H1 (cell line): ENCODE results near the gene ABHD12. TPM values are rescaled to one million over a fixed set of nuclear protein-coding genes. Genes with fewer than 3 reads are reported as not detected.

Experiments
- CTCF ChIA-PET: fragments of 300-600 bp; sonication (Branson Sonifier 250); formaldehyde crosslinking; loops from one replicate; lab custom pipeline; 2021; ENCODE audit not compliant: partially characterized antibody; lab: Charles Lee
- POLR2A ChIA-PET: fragments of 300-600 bp; sonication (Branson Sonifier 250); formaldehyde crosslinking; loops from one replicate; lab custom pipeline; 2021; ENCODE audit warnings: inconsistent platforms; ENCODE audit not compliant: partially characterized antibody; lab: Charles Lee
- DNase-seq, 2 experiments: peaks; one replicate each; pipeline versions ENCODE4 v3.0.0 to v3.0.0-alpha.2; 2010 to 2022; ENCODE audit warnings: low spot score in 2 of 2, low read depth in 1 of 2, mixed read lengths in 1 of 2
- FAIRE-seq: peaks from 2 replicates; lab custom pipeline; 2011; peaks lifted over from hg19 to GRCh38; lab: Jason Lieb, UNC
- H2AFZ ChIP-seq: 2 replicates; pipeline ENCODE4 v1.8.1; 2012; ENCODE audit warnings: low read length, inconsistent platforms
- H2AK5ac ChIP-seq: 2 replicates; pipeline ENCODE4 v1.6.1; 2013; ENCODE audit warnings: low read depth, low read length
- H2BK120ac ChIP-seq: replicated peaks from 2 replicates; pipeline ENCODE3; 2013; ENCODE audit warnings: low read depth, low read length, inconsistent platforms
- H2BK12ac ChIP-seq: 2 replicates; pipeline ENCODE4 v1.6.1; 2013; ENCODE audit warnings: low read depth, low read length
- H2BK15ac ChIP-seq: 2 replicates; pipeline ENCODE4 v1.6.1; 2013; ENCODE audit warnings: low read length
- H2BK20ac ChIP-seq: 2 replicates; pipeline ENCODE4 v1.6.1; 2013; ENCODE audit warnings: low read length
- H2BK5ac ChIP-seq: 2 replicates; pipeline ENCODE4 v1.6.1; 2013; ENCODE audit warnings: low read depth, low read length
- H3K14ac ChIP-seq: 2 replicates; pipeline ENCODE4 v1.6.1; 2013; ENCODE audit warnings: inconsistent platforms; ENCODE audit not compliant: insufficient read length
- H3K18ac ChIP-seq: 2 replicates; pipeline ENCODE4 v1.6.1; 2013; ENCODE audit warnings: low read length; ENCODE audit errors: extremely low read depth
- H3K23ac ChIP-seq: 2 replicates; pipeline ENCODE4 v1.6.1; 2013; ENCODE audit warnings: inconsistent platforms; ENCODE audit not compliant: insufficient read length
- H3K23me2 ChIP-seq: 2 replicates; pipeline ENCODE4 v1.6.1; 2013; ENCODE audit warnings: low read depth, low read length
- H3K27ac ChIP-seq: 2 replicates; pipeline ENCODE4 v1.6.1; 2011; ENCODE audit warnings: low read depth, low read length, inconsistent platforms
- H3K27me3 ChIP-seq, 4 experiments: replicated peaks in 1 of 4; 1 replicate in 1 of 4; 2 replicates in 3 of 4; pipeline versions ENCODE4 v1.6.1 to v1.8.1; 2011 to 2013; ENCODE audit warnings: low read length in 3 of 4, mild to moderate bottlenecking in 3 of 4, inconsistent platforms in 2 of 4, mixed read lengths in 2 of 4, moderate library complexity in 1 of 4; ENCODE audit not compliant: control insufficient read depth in 3 of 4, insufficient read depth in 3 of 4; ENCODE audit errors: extremely low read depth in 1 of 4
- H3K36me3 ChIP-seq, 4 experiments: 2 replicates each; pipeline versions ENCODE4 v1.6.1 to v1.8.1; 2011 to 2013; ENCODE audit warnings: mild to moderate bottlenecking in 4 of 4, low read length in 3 of 4, moderate library complexity in 2 of 4, control low read depth in 1 of 4, inconsistent platforms in 1 of 4; ENCODE audit not compliant: insufficient read depth in 4 of 4, control insufficient read depth in 2 of 4
- H3K4ac ChIP-seq: replicated peaks from 2 replicates; pipeline ENCODE3; 2013; ENCODE audit warnings: low read length, low read depth, mixed read lengths, inconsistent platforms; ENCODE audit not compliant: insufficient read length
- H3K4me1 ChIP-seq, 4 experiments: replicated peaks in 1 of 4; 1 replicate in 1 of 4; 2 replicates in 3 of 4; pipeline versions ENCODE4 v1.6.1 to v1.8.1; 2011 to 2013; ENCODE audit warnings: low read length in 3 of 4, inconsistent platforms in 2 of 4, mixed read lengths in 1 of 4; ENCODE audit not compliant: insufficient read depth in 4 of 4, control insufficient read depth in 3 of 4
- H3K4me2 ChIP-seq, 2 experiments: 2 replicates each; pipeline versions ENCODE4 v1.6.1 to v1.8.1; 2011 to 2013; ENCODE audit warnings: low read depth in 2 of 2, low read length in 2 of 2, control low read depth in 1 of 2, inconsistent platforms in 1 of 2, mild to moderate bottlenecking in 1 of 2; ENCODE audit not compliant: insufficient read depth in 1 of 2
- H3K4me3 ChIP-seq, 4 experiments: fragments of 200-600, 300-600 bp in 1 of 4; sonication (generic), shearing (Covaris generic), sonication (Bioruptor Twin) in 1 of 4; 2 replicates each; pipeline versions ENCODE4 v1.5.1 to v1.8.1; 2011 to 2016; ENCODE audit warnings: low read length in 4 of 4, low read depth in 3 of 4, control low read depth in 2 of 4, inconsistent platforms in 2 of 4, mild to moderate bottlenecking in 2 of 4, mixed read lengths in 1 of 4, moderate library complexity in 1 of 4; ENCODE audit not compliant: insufficient read depth in 2 of 4; ENCODE audit errors: extremely low read depth in 1 of 4
- H3K56ac ChIP-seq: replicated peaks from 2 replicates; pipeline ENCODE3; 2013; ENCODE audit warnings: low read depth, mild to moderate bottlenecking, mixed read lengths, low read length, inconsistent platforms; ENCODE audit not compliant: insufficient read length
- H3K79me1 ChIP-seq: 2 replicates; pipeline ENCODE4 v1.6.1; 2013; ENCODE audit warnings: low read depth, low read length, control low read depth
- H3K79me2 ChIP-seq, 2 experiments: 2 replicates each; pipeline versions ENCODE4 v1.6.1 to v1.8.1; 2012 to 2013; ENCODE audit warnings: low read length in 2 of 2, mild to moderate bottlenecking in 2 of 2, inconsistent platforms in 1 of 2; ENCODE audit not compliant: insufficient read depth in 2 of 2, control insufficient read depth in 1 of 2
- H3K9ac ChIP-seq, 4 experiments: replicated peaks in 1 of 4; 1 replicate in 1 of 4; 2 replicates in 3 of 4; pipeline versions ENCODE4 v1.6.1 to v1.8.1; 2011 to 2013; ENCODE audit warnings: low read depth in 3 of 4, low read length in 3 of 4, control low read depth in 2 of 4, mild to moderate bottlenecking in 2 of 4, moderate library complexity in 2 of 4, inconsistent platforms in 1 of 4; ENCODE audit errors: extremely low read depth in 1 of 4
- H3K9me3 ChIP-seq, 2 experiments: 2 replicates each; pipeline versions ENCODE4 v1.6.1 to v1.8.1; 2012 to 2013; ENCODE audit warnings: mild to moderate bottlenecking in 2 of 2, moderate library complexity in 2 of 2, control low read depth in 1 of 2, inconsistent platforms in 1 of 2, low read depth in 1 of 2, low read length in 1 of 2, mixed read lengths in 1 of 2; ENCODE audit not compliant: insufficient read depth in 2 of 2
- H4K20me1 ChIP-seq, 2 experiments: replicated peaks in 1 of 2; 2 replicates each; pipeline versions ENCODE3 to v1.8.1; 2011 to 2013; ENCODE audit warnings: inconsistent platforms in 2 of 2, low read length in 2 of 2, mild to moderate bottlenecking in 1 of 2; ENCODE audit not compliant: insufficient read depth in 2 of 2, control insufficient read depth in 1 of 2
- H4K5ac ChIP-seq: 2 replicates; pipeline ENCODE4 v1.6.1; 2013; ENCODE audit warnings: low read length, low read depth, mixed read lengths, inconsistent platforms; ENCODE audit not compliant: insufficient read length
- H4K8ac ChIP-seq: 2 replicates; pipeline ENCODE4 v1.8.0; 2013; ENCODE audit warnings: mild to moderate bottlenecking, moderate library complexity, low read length, inconsistent platforms; ENCODE audit not compliant: insufficient read depth; ENCODE audit errors: extremely low read depth
- H4K91ac ChIP-seq: replicated peaks from 2 replicates; pipeline ENCODE3; 2013; ENCODE audit warnings: low read length, mixed read lengths, inconsistent platforms; ENCODE audit not compliant: insufficient read length
- CEBPB ChIP-seq: IDR thresholded peaks from 2 replicates; pipeline ENCODE4 v1.6.1; 2012; ENCODE audit warnings: low read depth, low read length
- E2F6 ChIP-seq: IDR thresholded peaks from 2 replicates; pipeline ENCODE4 v1.6.1; 2012; ENCODE audit warnings: inconsistent platforms
- EZH2 ChIP-seq: fragments of 200-600 bp; sonication (generic); IDR thresholded peaks from 2 replicates; pipeline ENCODE4 v1.7.1; 2012; ENCODE audit warnings: low read depth, mild to moderate bottlenecking, moderate library complexity, low read length, inconsistent platforms; ENCODE audit not compliant: severe bottlenecking
- HDAC6 ChIP-seq: IDR thresholded peaks from one replicate; pipeline ENCODE4 v1.7.1; 2012; ENCODE audit warnings: low read depth, mild to moderate bottlenecking, inconsistent platforms, low read length, moderate library complexity
- NANOG ChIP-seq: IDR thresholded peaks from 2 replicates; pipeline ENCODE4 v1.6.1; 2011; ENCODE audit warnings: low read length, low read depth, mild to moderate bottlenecking, inconsistent platforms; ENCODE audit not compliant: insufficient read depth, poor library complexity, severe bottlenecking
- RNF2 ChIP-seq: fragments of 200-900, 300-1000 bp; sonication (generic); IDR thresholded peaks from 2 replicates; pipeline ENCODE4 v1.7.1; 2016; ENCODE audit warnings: borderline replicate concordance, low read depth, mild to moderate bottlenecking, antibody characterized with exemption, low read length; ENCODE audit not compliant: poor library complexity, severe bottlenecking; ENCODE audit errors: missing control alignments
- TAF1 ChIP-seq: IDR thresholded peaks from 2 replicates; pipeline ENCODE4 v1.6.1; 2011; ENCODE audit warnings: mild to moderate bottlenecking, low read depth, low read length
- WGBS, 2 experiments: shearing (Covaris generic) in 1 of 2; methylation state at CpG; one replicate each; pipeline versions ENCODE4 v1.1.6 to v1.1.7; 2013 to 2015; ENCODE audit warnings: low lambda C conversion rate in 2 of 2, mixed read lengths in 2 of 2, inconsistent platforms in 1 of 2, low coverage in 1 of 2, missing lambda C conversion rate in 1 of 2; ENCODE audit not compliant: insufficient replicate concordance in 2 of 2, insufficient coverage in 1 of 2, insufficient read length in 1 of 2; ENCODE audit errors: extremely low coverage in 1 of 2, missing lambda C conversion rate in 1 of 2; 5-methylcytosine and 5-hydroxymethylcytosine counted together
- polyA plus RNA-seq, 7 experiments: library from polyadenylated mRNA; depleted of rRNA in 3 of 7; stranded (reverse) in 5 of 7; unstranded in 2 of 7; fragments of >200 nt in 5 of 7; fragments of 200-250 nt in 2 of 7; gene quantifications; 1 replicate in 5 of 7; 2 replicates in 1 of 7; 4 replicates in 1 of 7; pipeline versions ENCODE4 v1.2.1 to v1.2.3, GENCODE V29; 2011 to 2013; ENCODE audit warnings: missing spikeins in 2 of 7, mixed read lengths in 2 of 7
- total RNA-seq: library from RNA; stranded (reverse); fragmentation: NEBNext Ultra II Directional; extraction: Animal tissue kit (Norgen Biotek cat#: 25700); gene quantifications from 2 replicates; pipeline ENCODE4 v1.2.1, GENCODE V29; 2021

Gene ABHD12
- total and polyA plus RNA-seq, 2 of the 8 experiments (the other 6 are each of a cell fraction or from before 2014, with no cell fraction given) = 31.3 to 59.5 TPM

GRCh38 chr20:25355866-25356265 lies 34.8 kb downstream of the ABHD12 start:
- Histone ChIP-seq H3K79me1 (peaks cover 15% of the 10 kb centered on the region), H3K4me3 (no peak overlapping the region), H2BK120ac (peak overlapping the region; percentile 86), H4K8ac (no peak overlapping the region), H4K91ac (peak overlapping the region; percentile 79), H3K14ac (no peak overlapping the region), H4K20me1 (peaks cover 0 to 3% of the 10 kb centered on the region in 2 experiments), H3K36me3 (no peaks in the 10 kb centered on the region), H3K18ac (peak overlapping the region; percentile 72; the same call in 1 of the 2 replicates), H4K5ac (peak overlapping the region; percentile 35), H3K4me1 (peaks cover 23 to 41% (median 30%) of the 10 kb centered on the region in 4 experiments), H2BK15ac (0 out of 2 replicates have a peak overlapping the region, but pooled peaks have one; percentile 19), H3K23ac (no peak overlapping the region), H2BK20ac (peak overlapping the region; percentile 77; the same call in 1 of the 2 replicates), H3K79me2 (peaks cover 3 to 72% of the 10 kb centered on the region in 2 experiments; a peak in 3 of 4 replicates), H3K9ac (peak overlapping the region in 1 of 4 experiments; percentile 9; a peak in 1 of 7 replicates), H2BK12ac (no peak overlapping the region; the same call in 1 of the 2 replicates), H3K4ac (peak overlapping the region; percentile 86), H3K27me3 (no peaks in the 10 kb centered on the region), H3K23me2 (no peaks in the 10 kb centered on the region), H2AK5ac (0 out of 2 replicates have a peak overlapping the region, but pooled peaks have one; percentile 41), H3K27ac (peak overlapping the region; percentile 70), H2AFZ (no peak overlapping the region), H3K4me2 (peak overlapping the region; percentile 55 to 58; a peak in 3 of 4 replicates), H3K56ac (no peak overlapping the region), H3K9me3 (no peaks in the 10 kb centered on the region), H2BK5ac (peak overlapping the region; percentile 90; the same call in 1 of the 2 replicates)
- ChIA-PET CTCF (interaction anchor here (0.9 to 2.6 kb wide), 7 partner anchors 8 to 271 kb away, joined by 3 to 14 read pairs (median 3); no protein-coding TSS in a partner anchor), POLR2A (interaction anchor here (1.4 to 3.4 kb wide), 4 partner anchors 9 to 52 kb away, joined by 3 to 14 read pairs (median 6); partner anchors contain the start of gene GINS1)
- TF ChIP-seq EZH2 (no peak), CEBPB (no peak), NANOG (no peak), TAF1 (no peak), HDAC6 (no peak), E2F6 (no peak), RNF2 (no peak)
- WGBS, 2 experiments = 83% methylated on average over 2 of the region's 2 CpGs; no CpG with 5 or more reads in 1 of the 2 experiments
- DNase-seq = no peak
- no peak for FAIRE-seq
